Endodermal cell (in vitro differentiated cells): ENCODE data around the gene TPH2. TPM values are rescaled to one million over a fixed set of nuclear protein-coding genes. Genes with fewer than 3 reads are reported as not detected.

ENCODE experiments used
- DNase-seq: peaks from one replicate; pipeline ENCODE4 v3.0.0-alpha.2; 2017
- H3K27ac ChIP-seq: 2 replicates; pipeline ENCODE4 v1.5.1; 2013; ENCODE audit warnings: mild to moderate bottlenecking, low read depth, low read length, moderate library complexity
- H3K27me3 ChIP-seq: 2 replicates; pipeline ENCODE4 v1.6.1; 2013; ENCODE audit warnings: mild to moderate bottlenecking, low read length, moderate library complexity; ENCODE audit not compliant: insufficient read depth, control insufficient read depth, poor library complexity, severe bottlenecking
- H3K36me3 ChIP-seq: 2 replicates; pipeline ENCODE4 v1.7.0; 2013; ENCODE audit warnings: mild to moderate bottlenecking, low read length, moderate library complexity; ENCODE audit not compliant: control insufficient read depth, insufficient read depth
- H3K4me1 ChIP-seq: one replicate; pipeline ENCODE4 v1.7.0; 2013; ENCODE audit warnings: low read length; ENCODE audit not compliant: control insufficient read depth, insufficient read depth
- H3K4me3 ChIP-seq: 2 replicates; pipeline ENCODE4 v1.5.1; 2013; ENCODE audit warnings: mild to moderate bottlenecking, low read length, moderate library complexity
- H3K9ac ChIP-seq: 2 replicates; pipeline ENCODE4 v1.6.1; 2013; ENCODE audit warnings: mild to moderate bottlenecking, low read length, moderate library complexity; ENCODE audit not compliant: poor library complexity, severe bottlenecking; ENCODE audit errors: extremely low read depth
- H3K9me3 ChIP-seq: 2 replicates; pipeline ENCODE4 v1.6.1; 2013; ENCODE audit warnings: mild to moderate bottlenecking, low read length, moderate library complexity; ENCODE audit not compliant: control insufficient read depth
- H3K27ac Mint-ChIP-seq: 2 replicates; pipeline ENCODE4 v1.8.0; 2020; ENCODE audit warnings: mixed read lengths
- H3K27me3 Mint-ChIP-seq: 2 replicates; pipeline ENCODE4 v1.8.0; 2021; ENCODE audit warnings: mild to moderate bottlenecking, mixed read lengths; ENCODE audit not compliant: insufficient read depth
- H3K36me3 Mint-ChIP-seq: 2 replicates; pipeline ENCODE4 v1.8.0; 2020; ENCODE audit warnings: low read depth, mixed read lengths
- H3K4me1 Mint-ChIP-seq: 2 replicates; pipeline ENCODE4 v1.8.0; 2020; ENCODE audit warnings: mixed read lengths
- H3K4me3 Mint-ChIP-seq: 2 replicates; pipeline ENCODE4 v1.8.0; 2020; ENCODE audit warnings: mild to moderate bottlenecking, moderate library complexity, mixed read lengths
- H3K9me3 Mint-ChIP-seq: 2 replicates; pipeline ENCODE4 v1.8.0; 2020; ENCODE audit warnings: mild to moderate bottlenecking, mixed read lengths
- CTCF ChIP-seq: fragments of 200-600 bp; sonication (generic); conservative IDR thresholded peaks from 2 replicates; pipeline ENCODE4 v1.5.0; 2021; ENCODE audit warnings: antibody characterized with exemption, mild to moderate bottlenecking
- WGBS, 2 experiments: methylation state at CpG; one replicate each; pipeline versions ENCODE4 v1.1.5 to v1.1.7; 2013; ENCODE audit warnings: missing lambda C conversion rate in 2 of 2, mixed read lengths in 1 of 2; ENCODE audit not compliant: insufficient coverage in 1 of 2, insufficient read length in 1 of 2; 5-methylcytosine and 5-hydroxymethylcytosine counted together
- total RNA-seq, 2 donors: library from RNA; stranded (reverse); fragmentation: NEBNext Ultra II Directional in 1 of 2; extraction: Animal tissue kit (Norgen Biotek cat#: 25700) in 1 of 2; gene quantifications; 2 replicates in 1 of 2; 3 replicates in 1 of 2; pipeline ENCODE4 v1.2.1, GENCODE V29; 2021

TPH2 gene
- total RNA-seq, 2 donors from 2014 or later = 0.11 TPM; not detected in 1

- Histone ChIP-seq H3K27me3 (no peaks in the 10 kb centered on the region), H3K4me3 (no peak overlapping the region), H3K36me3 (no peaks in the 10 kb centered on the region), H3K9ac (no peak overlapping the region), H3K4me1 (no peaks in the 10 kb centered on the region), H3K27ac (no peak overlapping the region), H3K9me3 (peaks cover 28% of the 10 kb centered on the region)
- DNase-seq = no peak
- H3K9me3 Mint-ChIP-seq = peaks cover 26% of the 10 kb centered on the region
- no peak for TF ChIP-seq CTCF
- no peak overlapping the region for H3K4me3 Mint-ChIP-seq
- WGBS, 2 experiments = 92% methylated on average over 1 of the region's 1 CpG; no CpG with 5 or more reads in 1 of the 2 experiments
- no peaks in the 10 kb centered on the region for H3K27me3 Mint-ChIP-seq
- H3K27ac Mint-ChIP-seq = no peak overlapping the region
- H3K36me3 Mint-ChIP-seq = no peaks in the 10 kb centered on the region
- peaks cover 16% of the 10 kb centered on the region for H3K4me1 Mint-ChIP-seq
These were observed 135.4 kb downstream of the TPH2 start for GRCh38 chr12:72074065-72074464.

- Mint-ChIP-seq H3K9me3 (peaks cover 19% of the 10 kb centered on the region), H3K4me3 (no peak overlapping the region), H3K27me3 (no peaks in the 10 kb centered on the region), H3K4me1 (peaks cover 16% of the 10 kb centered on the region), H3K36me3 (no peaks in the 10 kb centered on the region), H3K27ac (no peak overlapping the region)
- H3K27ac ChIP-seq = no peak overlapping the region
- DNase-seq = no peak
- 84 to 89% methylated on average over 3 of the region's 3 CpGs for WGBS, 2 experiments
- no peaks in the 10 kb centered on the region for H3K4me1 ChIP-seq
- H3K4me3 ChIP-seq = no peak overlapping the region
- H3K9ac ChIP-seq = no peak overlapping the region
- no peak for TF ChIP-seq CTCF
- peaks cover 23% of the 10 kb centered on the region for H3K9me3 ChIP-seq
- H3K36me3 ChIP-seq = no peaks in the 10 kb centered on the region
- H3K27me3 ChIP-seq = no peaks in the 10 kb centered on the region
These were observed 136.3 kb downstream of the TPH2 start for GRCh38 chr12:72074956-72075355.

GRCh38 chr12:72075401-72075800 is 136.8 kb downstream of the TPH2 start:
- Histone ChIP-seq H3K9ac (no peak overlapping the region), H3K27me3 (no peaks in the 10 kb centered on the region), H3K27ac (no peak overlapping the region), H3K4me3 (no peak overlapping the region), H3K36me3 (no peaks in the 10 kb centered on the region), H3K4me1 (no peaks in the 10 kb centered on the region), H3K9me3 (peaks cover 19% of the 10 kb centered on the region)
- H3K27ac Mint-ChIP-seq = no peak overlapping the region
- WGBS, 2 experiments = 95 to 100% methylated on average over 3 of the region's 3 CpGs
- no peaks in the 10 kb centered on the region for H3K27me3 Mint-ChIP-seq
- H3K36me3 Mint-ChIP-seq = no peaks in the 10 kb centered on the region
- H3K9me3 Mint-ChIP-seq = peaks cover 15% of the 10 kb centered on the region
- H3K4me1 Mint-ChIP-seq = peaks cover 16% of the 10 kb centered on the region
- no peak overlapping the region for H3K4me3 Mint-ChIP-seq
- no peak for DNase-seq
- no peak for TF ChIP-seq CTCF
